Measurements from ENCODE around the gene ISL2.
"Not testable (repeated sequence)": the region's sequence is repeated elsewhere in the genome, so short reads cannot be mapped to it uniquely, and the experiment has no call there.

The ISL2 gene

GRCh38 chr15:76296849-76297248, 39.7 kb upstream of the ISL2 start:
- TF ChIP-seq OSR1 (CRISPR knock-in tag; IDR thresholded peaks at IDR 0.05) (no peak), ZNF565 (CRISPR knock-in tag; conservative IDR thresholded peaks at IDR 0.05; ENCODE audit: low read depth) (no peak), PPARA (CRISPR knock-in tag; IDR thresholded peaks at IDR 0.05; ENCODE audit: borderline replicate concordance) (no peak), ZFP3 (CRISPR knock-in tag; IDR thresholded peaks at IDR 0.05) (no peak), CSDC2 (CRISPR knock-in tag; IDR thresholded peaks at IDR 0.05) (no peak), ARNTL (CRISPR knock-in tag; IDR thresholded peaks at IDR 0.05; ENCODE audit: borderline replicate concordance, low read depth) (no peak), ESRRG (CRISPR knock-in tag; IDR thresholded peaks at IDR 0.05) (no peak), ZNF8 (CRISPR knock-in tag; IDR thresholded peaks at IDR 0.05) (no peak), SNAI2 (CRISPR knock-in tag; IDR thresholded peaks at IDR 0.05) (no peak), PATZ1 (CRISPR knock-in tag; IDR thresholded peaks at IDR 0.05; ENCODE audit: borderline replicate concordance) (no peak), TCF4 (CRISPR knock-in tag; IDR thresholded peaks at IDR 0.05; ENCODE audit: borderline replicate concordance) (no peak), ZNF70 (CRISPR knock-in tag; IDR thresholded peaks at IDR 0.05) (no peak), TSHZ2 (CRISPR knock-in tag; IDR thresholded peaks at IDR 0.05) (no peak), GLIS3 (CRISPR knock-in tag; IDR thresholded peaks at IDR 0.05) (no peak), ISL1 (CRISPR knock-in tag; IDR thresholded peaks at IDR 0.05) (no peak), ZFP30 (CRISPR knock-in tag; IDR thresholded peaks at IDR 0.05) (no peak)
- TF ChIP-seq, protein P1, sequence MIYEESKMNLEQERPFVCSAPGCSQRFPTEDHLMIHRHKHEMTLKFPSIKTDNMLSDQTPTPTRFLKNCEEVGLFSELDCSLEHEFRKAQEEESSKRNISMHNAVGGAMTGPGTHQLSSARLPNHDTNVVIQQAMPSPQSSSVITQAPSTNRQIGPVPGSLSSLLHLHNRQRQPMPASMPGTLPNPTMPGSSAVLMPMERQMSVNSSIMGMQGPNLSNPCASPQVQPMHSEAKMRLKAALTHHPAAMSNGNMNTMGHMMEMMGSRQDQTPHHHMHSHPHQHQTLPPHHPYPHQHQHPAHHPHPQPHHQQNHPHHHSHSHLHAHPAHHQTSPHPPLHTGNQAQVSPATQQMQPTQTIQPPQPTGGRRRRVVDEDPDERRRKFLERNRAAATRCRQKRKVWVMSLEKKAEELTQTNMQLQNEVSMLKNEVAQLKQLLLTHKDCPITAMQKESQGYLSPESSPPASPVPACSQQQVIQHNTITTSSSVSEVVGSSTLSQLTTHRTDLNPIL (CRISPR knock-in tag; IDR thresholded peaks at IDR 0.05; ENCODE audit: low read depth) = no peak
- TF ChIP-seq, protein P2, sequence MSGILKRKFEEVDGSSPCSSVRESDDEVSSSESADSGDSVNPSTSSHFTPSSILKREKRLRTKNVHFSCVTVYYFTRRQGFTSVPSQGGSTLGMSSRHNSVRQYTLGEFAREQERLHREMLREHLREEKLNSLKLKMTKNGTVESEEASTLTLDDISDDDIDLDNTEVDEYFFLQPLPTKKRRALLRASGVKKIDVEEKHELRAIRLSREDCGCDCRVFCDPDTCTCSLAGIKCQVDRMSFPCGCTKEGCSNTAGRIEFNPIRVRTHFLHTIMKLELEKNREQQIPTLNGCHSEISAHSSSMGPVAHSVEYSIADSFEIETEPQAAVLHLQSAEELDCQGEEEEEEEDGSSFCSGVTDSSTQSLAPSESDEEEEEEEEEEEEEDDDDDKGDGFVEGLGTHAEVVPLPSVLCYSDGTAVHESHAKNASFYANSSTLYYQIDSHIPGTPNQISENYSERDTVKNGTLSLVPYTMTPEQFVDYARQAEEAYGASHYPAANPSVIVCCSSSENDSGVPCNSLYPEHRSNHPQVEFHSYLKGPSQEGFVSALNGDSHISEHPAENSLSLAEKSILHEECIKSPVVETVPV (CRISPR knock-in tag; IDR thresholded peaks at IDR 0.05) = no peak
- TF ChIP-seq, protein P3, sequence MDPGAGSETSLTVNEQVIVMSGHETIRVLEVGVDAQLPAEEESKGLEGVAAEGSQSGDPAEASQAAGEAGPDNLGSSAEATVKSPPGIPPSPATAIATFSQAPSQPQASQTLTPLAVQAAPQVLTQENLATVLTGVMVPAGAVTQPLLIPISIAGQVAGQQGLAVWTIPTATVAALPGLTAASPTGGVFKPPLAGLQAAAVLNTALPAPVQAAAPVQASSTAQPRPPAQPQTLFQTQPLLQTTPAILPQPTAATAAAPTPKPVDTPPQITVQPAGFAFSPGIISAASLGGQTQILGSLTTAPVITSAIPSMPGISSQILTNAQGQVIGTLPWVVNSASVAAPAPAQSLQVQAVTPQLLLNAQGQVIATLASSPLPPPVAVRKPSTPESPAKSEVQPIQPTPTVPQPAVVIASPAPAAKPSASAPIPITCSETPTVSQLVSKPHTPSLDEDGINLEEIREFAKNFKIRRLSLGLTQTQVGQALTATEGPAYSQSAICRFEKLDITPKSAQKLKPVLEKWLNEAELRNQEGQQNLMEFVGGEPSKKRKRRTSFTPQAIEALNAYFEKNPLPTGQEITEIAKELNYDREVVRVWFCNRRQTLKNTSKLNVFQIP (CRISPR knock-in tag; IDR thresholded peaks at IDR 0.05; ENCODE audit: borderline replicate concordance, low read depth) = no peak
- ATAC-seq = no peak

DNA sequence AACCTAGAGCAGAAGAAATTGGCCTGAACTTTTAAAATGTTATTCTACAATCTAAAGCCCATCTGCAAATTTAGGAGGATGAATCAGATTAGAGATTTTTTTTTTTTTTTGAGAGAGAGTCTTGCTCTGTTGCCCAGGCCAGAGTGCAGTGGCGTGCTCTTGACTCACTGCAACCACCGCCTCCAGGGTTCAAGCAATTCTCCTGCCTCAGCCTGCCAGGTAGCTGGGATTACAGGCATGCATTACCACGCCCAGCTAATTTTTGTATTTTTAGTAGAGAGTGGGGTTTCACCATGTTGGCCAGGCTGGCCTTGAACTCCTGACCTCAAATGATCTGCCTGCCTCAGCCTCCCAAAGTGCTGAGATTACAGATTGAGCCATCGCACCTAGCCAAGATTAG, 38.6 kb upstream of the ISL2 start:
- ATAC-seq = not testable (repeated sequence)

GRCh38 chr15:76298986-76299385, 37.6 kb upstream of the ISL2 start:
- ATAC-seq = no peak
- no peak for TF ChIP-seq ESRRG (CRISPR knock-in tag; IDR thresholded peaks at IDR 0.05)
- TF ChIP-seq, protein P3 (CRISPR knock-in tag; IDR thresholded peaks at IDR 0.05; ENCODE audit: borderline replicate concordance, low read depth) = no peak
- no peak for TF ChIP-seq ZFP30 (CRISPR knock-in tag; IDR thresholded peaks at IDR 0.05)
- no peak for TF ChIP-seq PPARA (CRISPR knock-in tag; IDR thresholded peaks at IDR 0.05; ENCODE audit: borderline replicate concordance)
- TF ChIP-seq TSHZ2 (CRISPR knock-in tag; IDR thresholded peaks at IDR 0.05) = no peak
- TF ChIP-seq SNAI2 (CRISPR knock-in tag; IDR thresholded peaks at IDR 0.05) = no peak
- no peak for TF ChIP-seq OSR1 (CRISPR knock-in tag; IDR thresholded peaks at IDR 0.05)
- TF ChIP-seq PATZ1 (CRISPR knock-in tag; IDR thresholded peaks at IDR 0.05; ENCODE audit: borderline replicate concordance) = no peak
- TF ChIP-seq RARB (CRISPR knock-in tag; IDR thresholded peaks at IDR 0.05) = no peak
- no peak for TF ChIP-seq TOX (CRISPR knock-in tag; IDR thresholded peaks at IDR 0.05; ENCODE audit: borderline replicate concordance)
- no peak for TF ChIP-seq GLIS3 (CRISPR knock-in tag; IDR thresholded peaks at IDR 0.05)
- TF ChIP-seq CSDC2 (CRISPR knock-in tag; IDR thresholded peaks at IDR 0.05) = no peak
- no peak for TF ChIP-seq ZNF565 (CRISPR knock-in tag; conservative IDR thresholded peaks at IDR 0.05; ENCODE audit: low read depth)
- no peak for TF ChIP-seq ISL1 (CRISPR knock-in tag; IDR thresholded peaks at IDR 0.05)
- no peak for TF ChIP-seq ZFP3 (CRISPR knock-in tag; IDR thresholded peaks at IDR 0.05)
- TF ChIP-seq ZNF70 (CRISPR knock-in tag; IDR thresholded peaks at IDR 0.05) = no peak
- no peak for TF ChIP-seq ARNTL (CRISPR knock-in tag; IDR thresholded peaks at IDR 0.05; ENCODE audit: borderline replicate concordance, low read depth)
